ENCODE measurements around the gene HDAC4.

GRCh38 chr2:239442192-239442591 lies 41.4 kb upstream of the HDAC4 start:
- TF ChIP-seq CTCF (IDR thresholded peaks at IDR 0.05) (no peak), POLR2A (IDR thresholded peaks at IDR 0.05) (no peak)
